Activated effector memory CD4-positive, alpha-beta T cell treated with anti-CD3 and anti-CD28 coated beads, Interleukin-2, amount 50 U/mL, for 16 hours (primary cell): Measurements from ENCODE around the gene HSPA5.
"Not testable (repeated sequence)": the region's sequence is repeated elsewhere in the genome, so short reads cannot be mapped to it uniquely, and the experiment has no call there.

Experiments used
- DNase-seq: peaks from one replicate; pipeline ENCODE4 v3.0.0-alpha.2; 2020

HSPA5 gene

DNA sequence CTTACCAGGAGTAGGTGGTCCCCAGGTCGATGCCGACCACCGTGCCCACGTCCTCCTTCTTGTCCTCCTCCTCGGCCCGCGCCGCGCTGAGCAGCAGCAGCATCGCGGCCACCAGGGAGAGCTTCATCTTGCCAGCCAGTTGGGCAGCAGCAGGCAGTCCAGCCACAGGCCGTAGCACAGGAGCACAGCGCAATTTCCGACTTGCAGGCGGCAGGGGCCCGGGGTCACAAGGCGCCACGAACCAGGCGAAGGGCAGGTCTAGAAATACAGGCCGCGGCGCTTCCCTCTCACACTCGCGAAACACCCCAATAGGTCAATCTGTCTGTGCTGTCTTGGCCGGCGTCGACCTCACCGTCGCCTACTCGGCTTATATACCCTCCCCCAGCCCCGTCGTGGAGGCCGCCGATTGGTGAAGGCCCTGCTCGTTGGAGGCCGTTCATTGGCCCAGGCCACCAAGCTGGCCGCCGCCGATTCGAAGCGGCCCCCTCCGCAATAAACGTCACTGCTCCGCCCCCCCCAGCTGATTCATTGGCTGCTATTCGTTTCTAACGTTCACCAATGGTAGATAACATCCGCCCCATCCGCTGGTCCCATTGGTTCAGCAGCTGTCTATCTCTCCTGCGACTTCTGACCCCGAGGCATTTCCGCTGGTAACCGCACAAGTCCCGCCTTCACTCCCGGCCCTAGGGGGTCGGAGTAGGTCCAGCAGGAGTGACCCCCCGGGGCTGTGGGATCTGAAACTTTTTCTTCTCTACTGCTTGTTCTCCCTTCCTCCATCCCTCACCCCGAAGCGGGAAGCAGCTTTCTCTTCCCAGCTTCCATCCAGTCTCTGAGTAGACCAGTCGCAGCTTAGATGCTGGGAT is at the start of gene HSPA5:
HSPA5 (minus strand) TSS at position 344 of the 863 bp plus-strand sequence; CDS start at position 127, 217 bp downstream.
- peak; percentile 100 for DNase-seq

GRCh38 chr9:125286935-125287433 is 45.8 kb upstream of the HSPA5 start:
- DNase-seq: not testable (repeated sequence)

- DNase-seq: no peak
Observed at GRCh38 chr9:125284855-125285254, 43.7 kb upstream of the HSPA5 start.

DNA sequence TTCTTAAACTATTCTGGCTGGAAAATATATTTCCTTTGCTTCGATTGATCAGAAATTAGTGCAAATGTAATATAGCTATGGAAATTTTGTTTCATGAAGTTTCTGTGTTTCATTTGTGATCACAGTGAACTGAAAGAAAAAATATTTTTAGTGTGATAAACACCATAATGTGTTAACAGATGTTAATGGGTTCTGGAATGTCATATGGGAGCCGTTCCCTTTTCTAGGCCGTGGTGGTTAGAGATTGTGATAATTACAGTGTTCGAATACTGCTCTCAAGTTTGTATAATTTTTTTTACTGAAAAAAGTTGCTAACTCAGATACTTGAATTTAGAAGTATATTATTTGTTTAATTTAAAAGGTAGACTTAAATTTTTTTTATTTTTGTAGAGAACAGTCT is 39.8 kb upstream of the HSPA5 start:
- DNase-seq: no peak

DNA sequence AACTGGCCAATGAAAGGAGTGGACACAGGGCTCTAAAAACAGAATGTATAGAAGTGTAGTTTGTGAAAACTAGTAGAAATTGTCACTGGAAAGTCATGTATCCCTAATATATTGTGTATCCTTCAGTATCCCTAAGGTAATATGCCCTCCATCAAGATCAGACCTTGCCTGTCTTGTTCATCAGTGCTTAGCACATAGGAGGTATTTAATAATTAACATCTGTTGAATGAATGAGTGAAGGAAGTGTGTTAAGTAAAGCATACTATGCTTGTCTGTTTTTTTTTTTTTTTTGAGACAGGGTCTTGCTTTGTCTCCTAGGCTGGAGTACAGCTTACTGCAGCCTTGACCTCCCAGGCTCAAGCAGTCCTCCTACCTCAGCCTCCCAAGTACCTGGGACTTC is 36.3 kb upstream of the HSPA5 start:
- no peak for DNase-seq

GRCh38 chr9:125276771-125277170 is 35.6 kb upstream of the HSPA5 start:
- no peak for DNase-seq

- DNase-seq: no peak
Observed at GRCh38 chr9:125272697-125273096, 31.6 kb upstream of the HSPA5 start.

DNA sequence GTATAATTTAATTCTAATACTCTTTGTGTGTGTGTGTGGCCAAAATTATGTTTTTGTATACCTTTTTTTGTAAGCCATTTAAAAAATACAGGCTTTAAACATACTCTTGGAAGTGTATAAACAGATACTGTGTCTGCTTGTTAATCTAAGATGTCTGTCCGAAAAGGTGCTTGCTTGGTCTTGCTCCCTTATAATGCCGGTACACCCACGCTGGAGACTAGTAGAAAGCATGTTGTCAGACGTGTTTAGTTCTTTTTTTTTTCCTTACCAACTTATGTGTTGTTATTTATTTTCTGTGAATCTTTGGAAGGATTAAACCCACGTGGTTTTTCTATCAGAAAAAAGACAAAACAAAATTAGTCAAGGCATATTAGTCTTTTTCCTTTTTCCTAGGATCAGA is 29.9 kb upstream of the HSPA5 start:
- no peak for DNase-seq

DNA sequence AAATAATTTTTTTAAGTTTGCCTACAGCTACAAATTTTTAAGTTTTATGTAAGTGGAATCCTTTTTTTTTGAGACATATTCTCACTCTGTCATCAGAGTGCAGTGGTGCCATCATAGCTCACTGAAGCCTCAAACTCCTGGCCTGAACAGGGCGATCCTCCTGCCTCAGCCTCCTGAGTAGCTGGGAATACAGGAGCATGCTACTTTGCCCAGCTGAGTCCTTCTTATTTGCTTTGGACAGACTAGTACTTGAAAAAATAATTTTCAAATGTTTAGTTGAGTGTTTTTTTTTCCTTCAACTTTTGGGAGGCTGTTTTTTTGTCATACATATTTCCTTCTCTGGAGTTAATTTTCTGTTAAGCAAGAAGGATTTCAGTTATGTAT is 27.9 kb upstream of the HSPA5 start:
- DNase-seq: no peak

DNA sequence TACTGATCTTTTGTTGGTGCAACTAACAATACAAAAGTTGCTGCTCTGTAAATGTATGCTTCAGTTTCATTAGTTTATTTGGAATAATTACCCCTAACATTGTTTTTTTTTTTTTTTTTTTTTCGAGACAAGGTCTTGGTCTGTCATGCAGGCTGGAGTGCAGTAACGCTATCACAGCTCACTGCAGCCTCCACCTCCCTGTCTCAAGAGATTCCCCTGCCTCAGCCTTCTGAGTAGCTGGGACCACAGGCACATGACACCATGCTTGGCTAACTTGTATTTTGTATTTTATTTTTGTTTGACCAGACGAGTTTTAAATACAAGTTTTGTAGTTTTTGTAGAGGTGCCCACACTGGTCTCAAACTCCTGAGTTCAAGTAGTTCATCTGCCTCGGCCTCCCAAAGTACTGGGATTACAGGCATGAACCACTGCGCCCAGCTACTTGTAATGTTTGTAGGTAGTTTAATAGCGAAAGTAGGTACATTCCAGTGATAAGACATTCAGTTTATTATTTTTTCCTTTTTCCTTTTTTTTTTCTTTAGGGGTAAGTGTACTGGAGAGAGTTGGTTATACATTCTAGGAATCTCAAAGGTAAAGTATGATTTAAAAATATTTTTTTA is 27.4 kb upstream of the HSPA5 start:
- no peak for DNase-seq

DNA sequence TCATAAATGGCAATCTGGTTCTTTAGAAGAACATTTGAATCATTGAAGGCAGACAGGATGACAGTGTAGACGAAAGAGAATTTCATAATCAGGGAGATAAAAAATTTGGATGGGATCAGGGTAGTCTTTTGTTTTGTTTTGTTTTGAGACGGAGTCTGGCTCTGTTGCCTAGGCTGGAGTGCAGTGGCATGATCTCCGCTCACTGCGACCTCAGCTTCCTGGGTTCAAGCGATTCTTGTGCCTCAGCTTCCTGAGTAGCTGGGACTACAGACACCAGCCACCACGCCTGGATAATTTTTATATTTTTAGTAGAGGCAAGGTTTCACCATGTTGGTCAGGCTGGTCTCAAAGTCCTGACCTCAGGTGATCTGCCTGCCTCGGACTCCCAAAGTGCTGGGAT is 22.9 kb upstream of the HSPA5 start:
- DNase-seq: peak; percentile 69

DNA sequence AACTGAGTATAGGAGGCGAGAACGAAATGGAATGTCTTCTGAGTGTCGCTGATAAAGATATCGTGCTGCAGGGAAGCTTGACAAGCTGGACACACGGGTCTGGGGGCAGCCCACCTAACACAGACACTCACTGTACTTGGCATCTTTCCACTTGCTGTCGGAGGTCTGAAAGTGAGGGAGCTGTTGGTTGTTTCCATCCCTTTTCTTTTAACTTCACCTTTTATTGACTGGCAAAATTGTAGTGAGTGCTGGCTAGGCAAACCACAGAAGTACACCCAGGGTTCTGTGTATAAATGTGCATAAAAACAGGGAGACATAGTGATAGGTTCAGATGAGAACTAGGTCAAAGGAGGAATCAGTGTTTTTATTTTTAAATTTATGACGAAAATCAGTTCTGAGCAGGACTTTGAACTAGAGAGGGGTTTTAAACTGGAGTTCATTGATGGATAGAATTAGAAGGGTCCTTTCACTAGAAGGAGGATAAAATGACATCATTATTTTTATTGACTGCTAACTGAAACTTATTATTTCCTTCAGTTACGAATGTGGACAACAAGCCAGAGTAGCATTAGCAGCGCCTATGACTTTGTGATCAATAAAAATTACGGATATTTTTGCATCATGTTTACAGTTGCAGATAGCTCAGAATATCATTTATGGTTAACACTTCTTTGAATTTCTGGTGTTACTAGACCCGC is 21.3 kb upstream of the HSPA5 start:
- DNase-seq: no peak

DNA sequence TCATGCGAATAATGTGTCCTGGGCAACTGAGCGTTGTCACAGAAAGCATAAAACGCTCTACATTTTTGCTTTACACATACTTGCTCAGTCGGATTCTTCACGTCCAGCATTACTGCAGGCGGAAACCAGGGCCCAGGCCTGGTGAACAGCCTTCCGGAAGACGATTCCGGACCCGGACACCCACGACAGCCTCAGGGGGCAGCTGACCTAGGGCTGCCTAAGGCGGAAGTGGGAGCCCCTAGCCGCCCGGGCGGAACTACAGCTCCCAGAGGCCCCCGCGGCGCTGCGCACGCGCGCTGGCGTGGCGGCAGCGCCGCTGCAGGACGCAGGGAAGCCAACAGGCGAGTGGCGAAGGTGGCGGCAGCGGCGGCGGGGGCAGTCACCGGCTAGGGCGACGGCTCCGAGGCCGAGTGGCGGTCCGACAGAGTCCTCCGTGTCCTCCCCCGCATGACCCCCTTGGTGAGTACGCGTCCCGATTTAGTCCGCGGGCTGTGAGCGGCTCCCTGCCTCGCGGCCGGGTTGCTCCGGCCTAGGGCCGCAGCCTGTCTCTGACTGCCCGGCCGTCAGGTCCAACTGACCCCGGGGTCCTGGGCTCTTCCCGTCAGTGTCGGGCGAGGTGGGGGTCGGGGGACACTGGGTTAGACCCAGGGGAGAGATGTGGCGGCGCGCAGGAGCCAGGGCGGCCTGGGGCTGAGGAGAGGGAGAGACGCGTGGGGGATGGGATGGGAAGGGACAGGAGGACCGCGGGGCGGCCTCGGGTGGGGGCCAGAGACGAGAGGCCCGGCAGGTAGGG is 20.6 kb upstream of the HSPA5 start, which contains the start of gene GAPVD1:
GAPVD1 (plus strand) TSS at position 326 of the 793 bp plus-strand sequence. CDS start 37,096 bp downstream, outside the sequence.
- peak; percentile 96 for DNase-seq

DNA sequence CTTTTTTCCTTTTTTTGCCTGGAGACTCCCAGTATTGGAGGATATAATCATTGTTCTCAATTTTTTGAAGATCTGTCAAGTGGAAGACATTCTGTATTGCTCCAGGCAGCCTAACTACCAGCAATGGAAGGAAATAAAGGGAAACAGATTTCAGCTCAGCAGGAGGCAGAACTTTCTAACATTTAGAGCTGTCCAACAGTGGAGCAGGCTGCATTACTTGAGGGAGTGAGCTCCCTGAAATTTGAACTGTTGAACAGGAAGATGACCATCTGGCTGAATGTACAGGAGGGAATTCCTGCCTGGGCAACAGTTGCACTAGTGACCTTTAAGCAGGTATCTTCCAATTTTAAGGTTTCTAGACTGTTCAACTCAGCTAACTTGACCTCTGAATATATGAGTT is 19.4 kb upstream of the HSPA5 start:
- DNase-seq: no peak

DNA sequence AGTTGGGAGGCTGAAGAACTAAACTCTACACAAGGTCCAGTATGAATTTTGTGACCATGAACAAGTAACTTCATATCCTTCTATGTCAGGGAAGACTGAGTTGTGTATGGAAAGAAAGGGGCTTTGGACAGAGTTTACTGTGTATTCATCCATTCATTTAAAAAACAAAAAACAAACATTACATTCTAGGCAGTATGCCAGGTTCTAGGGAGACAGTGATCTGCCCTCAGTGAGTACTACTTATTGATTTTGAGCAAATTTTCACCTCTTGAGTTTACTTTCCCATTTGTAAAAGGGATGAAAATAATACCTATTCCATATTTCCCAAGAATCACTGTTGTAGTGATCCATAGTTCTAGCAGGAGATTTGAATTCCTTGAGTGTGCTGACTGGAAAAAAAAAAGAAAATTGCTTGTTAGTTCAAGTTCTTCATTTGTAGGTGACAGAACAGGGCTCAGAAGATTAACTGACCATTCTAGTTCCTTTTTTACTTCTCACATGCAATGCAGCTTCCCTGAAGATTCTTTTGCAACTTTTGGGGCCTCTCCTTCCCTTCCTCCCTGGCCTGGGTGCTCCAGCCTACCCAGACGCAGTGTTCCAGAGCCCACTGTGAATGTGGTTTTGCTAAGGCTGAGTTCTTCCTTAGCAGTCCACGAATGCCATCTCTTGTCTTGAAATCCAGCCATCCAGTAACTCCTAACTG is 17.8 kb upstream of the HSPA5 start:
- no peak for DNase-seq

DNA sequence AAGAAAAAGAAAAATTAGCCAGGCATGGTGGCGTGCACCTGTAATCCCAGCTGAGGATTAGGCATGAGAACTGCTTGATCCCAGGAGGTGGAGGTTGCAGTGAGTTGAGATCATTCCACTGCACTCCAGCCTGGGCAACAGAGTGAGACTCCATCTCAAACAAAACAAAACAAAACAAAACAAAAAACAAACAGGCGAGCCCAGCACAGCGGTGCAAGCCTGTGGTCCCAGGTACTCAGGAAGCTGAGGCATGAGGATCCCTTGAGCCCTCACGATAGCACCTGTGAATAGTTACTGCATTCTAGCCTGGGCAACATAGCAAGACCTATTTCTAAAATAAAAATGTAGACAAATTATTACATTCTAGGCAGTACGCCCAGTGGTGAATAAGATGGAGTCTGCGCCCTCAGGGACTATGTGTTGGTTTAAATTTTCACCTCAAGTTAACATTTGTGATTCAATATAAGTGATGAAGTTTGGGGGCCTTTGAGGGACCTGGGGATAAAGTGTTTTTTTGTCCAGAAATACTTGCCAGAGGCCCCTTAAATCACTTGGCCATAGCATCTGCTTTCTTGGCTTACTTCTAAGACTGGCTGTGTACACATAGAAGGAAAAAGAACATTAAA is 17.1 kb upstream of the HSPA5 start:
- no peak for DNase-seq

DNA sequence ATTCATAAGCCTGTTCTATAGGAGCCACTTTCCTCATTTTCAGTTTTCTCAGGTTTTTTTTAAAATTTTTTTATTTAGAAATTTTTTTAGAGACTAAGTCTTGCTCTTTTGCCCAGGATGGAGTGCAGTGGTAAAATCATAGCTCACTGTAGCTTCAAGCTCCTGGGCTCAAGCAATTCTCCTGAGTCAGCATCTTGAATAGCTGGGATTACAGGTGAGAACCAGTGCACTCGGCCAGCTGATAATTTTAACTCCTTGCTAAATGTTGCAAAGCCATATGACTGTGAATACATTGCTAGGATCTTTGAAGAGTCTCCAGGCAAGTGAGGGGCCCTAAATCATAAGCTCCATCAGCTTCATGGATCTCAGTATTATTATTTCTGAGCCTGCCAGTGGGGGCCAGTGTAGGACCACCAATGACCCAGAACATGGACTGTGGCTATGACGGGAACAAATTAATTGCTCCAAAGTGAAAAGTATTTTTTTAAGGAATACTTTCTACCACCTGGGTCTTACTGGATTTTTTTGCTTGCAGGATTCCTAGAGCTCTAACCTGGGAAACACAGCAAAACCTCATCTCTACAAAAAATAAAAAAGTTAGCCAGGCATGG is 14.7 kb upstream of the HSPA5 start:
- no peak for DNase-seq

- DNase-seq: no peak
Observed at GRCh38 chr9:125254231-125254630, 13.1 kb upstream of the HSPA5 start.

- no peak for DNase-seq
Observed at GRCh38 chr9:125246261-125246667, 5.1 kb upstream of the HSPA5 start.

DNA sequence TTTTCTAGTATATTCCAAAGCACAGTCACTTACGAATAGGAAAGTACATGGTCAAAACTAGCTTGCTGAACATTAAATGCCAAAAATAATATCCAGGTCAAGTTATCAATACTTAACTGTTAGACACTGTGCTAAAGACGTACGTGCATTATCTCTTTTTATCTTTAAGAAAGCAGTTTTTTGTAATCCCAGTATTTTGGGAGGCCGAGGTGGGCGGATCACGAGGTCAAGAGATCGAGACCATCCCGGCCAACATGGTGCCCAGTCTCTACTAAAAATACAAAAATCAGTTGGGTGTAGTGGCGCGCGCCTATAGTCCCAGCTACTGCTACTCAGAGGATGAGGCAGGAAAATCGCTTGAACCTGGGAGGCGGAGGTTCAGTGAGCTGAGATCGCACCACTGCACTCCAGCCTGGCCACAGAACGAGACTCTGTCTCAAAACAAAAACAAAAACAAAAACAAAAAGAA is 2.7 kb upstream of the HSPA5 start:
- DNase-seq: no peak
